OCI-LY1 (cell line): ENCODE data around the gene FFAR2.

Source experiments
- EZH2 ChIP-seq: fragments of 200-600 bp; sonication (generic), shearing (Covaris generic); IDR thresholded peaks from 2 replicates; pipeline ENCODE4 v1.8.0; 2017; ENCODE audit warnings: borderline replicate concordance, mixed run types, mild to moderate bottlenecking, antibody characterized with exemption, low read length, moderate library complexity, mixed read lengths
- TF ChIP-seq, protein P1 (sequence below): fragments of 200-600 bp; sonication (generic), shearing (Covaris generic); IDR thresholded peaks from 2 replicates; pipeline ENCODE4 v1.5.1; 2017; ENCODE audit warnings: mild to moderate bottlenecking, antibody characterized with exemption, low read length, moderate library complexity, mixed read lengths

DNA sequence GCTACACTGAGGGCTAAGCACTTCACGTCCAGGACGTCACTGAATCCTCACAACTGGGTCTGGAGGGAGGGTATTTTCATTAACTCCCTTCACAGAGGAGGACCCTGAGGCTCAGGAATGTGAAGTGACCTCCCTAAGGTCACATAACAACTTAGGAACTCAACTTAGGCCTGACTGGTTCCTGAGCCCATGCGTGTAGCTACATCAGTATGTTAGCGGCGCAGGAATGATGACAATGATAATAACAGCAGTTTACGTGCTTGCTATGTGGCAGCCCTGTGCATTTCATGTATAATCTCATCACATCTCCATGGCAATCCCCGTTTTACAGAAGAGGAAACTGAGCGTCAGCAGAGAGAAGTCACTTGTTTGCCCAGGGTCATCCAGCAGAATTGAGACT is 23.9 kb downstream of the FFAR2 start:
- TF ChIP-seq, protein P1, sequence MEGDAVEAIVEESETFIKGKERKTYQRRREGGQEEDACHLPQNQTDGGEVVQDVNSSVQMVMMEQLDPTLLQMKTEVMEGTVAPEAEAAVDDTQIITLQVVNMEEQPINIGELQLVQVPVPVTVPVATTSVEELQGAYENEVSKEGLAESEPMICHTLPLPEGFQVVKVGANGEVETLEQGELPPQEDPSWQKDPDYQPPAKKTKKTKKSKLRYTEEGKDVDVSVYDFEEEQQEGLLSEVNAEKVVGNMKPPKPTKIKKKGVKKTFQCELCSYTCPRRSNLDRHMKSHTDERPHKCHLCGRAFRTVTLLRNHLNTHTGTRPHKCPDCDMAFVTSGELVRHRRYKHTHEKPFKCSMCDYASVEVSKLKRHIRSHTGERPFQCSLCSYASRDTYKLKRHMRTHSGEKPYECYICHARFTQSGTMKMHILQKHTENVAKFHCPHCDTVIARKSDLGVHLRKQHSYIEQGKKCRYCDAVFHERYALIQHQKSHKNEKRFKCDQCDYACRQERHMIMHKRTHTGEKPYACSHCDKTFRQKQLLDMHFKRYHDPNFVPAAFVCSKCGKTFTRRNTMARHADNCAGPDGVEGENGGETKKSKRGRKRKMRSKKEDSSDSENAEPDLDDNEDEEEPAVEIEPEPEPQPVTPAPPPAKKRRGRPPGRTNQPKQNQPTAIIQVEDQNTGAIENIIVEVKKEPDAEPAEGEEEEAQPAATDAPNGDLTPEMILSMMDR = no peak
- no peak for TF ChIP-seq EZH2
